GM23338 (cell line): ENCODE results near the gene WDR37. TPM values are rescaled to one million over a fixed set of nuclear protein-coding genes. Genes with fewer than 3 reads are reported as not detected.

Experiments
- ATAC-seq: fragments of 200-7000 bp; cut with Tn5 transposase; 3 replicates; pipeline ENCODE4 v1.9.1; 2020
- DNase-seq: peaks from one replicate; pipeline ENCODE4 v3.0.0-alpha.2; 2015; ENCODE audit warnings: low spot score
- H2AFZ ChIP-seq: fragments of 200-600 bp; sonication (generic); 2 replicates; pipeline ENCODE4 v1.8.0; 2016; ENCODE audit warnings: antibody characterized with exemption, mild to moderate bottlenecking, moderate library complexity
- H3F3A ChIP-seq: fragments of 200-600 bp; sonication (generic); replicated peaks from 2 replicates; pipeline ENCODE4 v1.8.0; 2017; ENCODE audit warnings: antibody characterized with exemption, mixed run types, low read depth
- H3K27ac ChIP-seq: fragments of 200-600 bp; sonication (generic); 2 replicates; pipeline ENCODE4 v1.6.1; 2016; ENCODE audit warnings: low read depth
- H3K27me3 ChIP-seq: fragments of 200-600 bp; sonication (generic); 2 replicates; pipeline ENCODE4 v1.8.0; 2016; ENCODE audit warnings: mild to moderate bottlenecking, mixed run types, moderate library complexity; ENCODE audit not compliant: insufficient read depth
- H3K36me3 ChIP-seq: fragments of 200-600 bp; sonication (generic); 2 replicates; pipeline ENCODE4 v1.8.0; 2016; ENCODE audit warnings: mild to moderate bottlenecking; ENCODE audit not compliant: insufficient read depth
- H3K4me1 ChIP-seq: fragments of 200-600 bp; sonication (generic); 2 replicates; pipeline ENCODE4 v1.8.0; 2016; ENCODE audit warnings: mild to moderate bottlenecking, moderate library complexity; ENCODE audit not compliant: insufficient read depth
- H3K4me2 ChIP-seq: fragments of 200-600 bp; sonication (generic); 2 replicates; pipeline ENCODE4 v1.7.1; 2017; ENCODE audit warnings: mixed run types
- H3K4me3 ChIP-seq: fragments of 200-600 bp; sonication (generic); 2 replicates; pipeline ENCODE4 v1.6.1; 2016; ENCODE audit warnings: mixed run types
- H3K79me2 ChIP-seq: fragments of 200-600 bp; sonication (generic); replicated peaks from 2 replicates; pipeline ENCODE4 v1.8.0; 2017; ENCODE audit warnings: mild to moderate bottlenecking; ENCODE audit not compliant: insufficient read depth
- H3K9me2 ChIP-seq: fragments of 200-600 bp; sonication (generic); 2 replicates; pipeline ENCODE4 v1.8.0; 2017; ENCODE audit not compliant: insufficient read depth
- H4K20me1 ChIP-seq: fragments of 200-600 bp; sonication (generic); replicated peaks from 2 replicates; pipeline ENCODE4 v1.8.0; 2017; ENCODE audit warnings: mild to moderate bottlenecking; ENCODE audit not compliant: insufficient read depth
- H3K27ac Mint-ChIP-seq: 2 replicates; pipeline ENCODE4 v1.8.0; 2020; ENCODE audit warnings: inconsistent platforms, mild to moderate bottlenecking, moderate library complexity, mixed read lengths
- H3K27me3 Mint-ChIP-seq: 3 replicates; pipeline ENCODE4 v1.8.0; 2022; ENCODE audit warnings: low read depth, mild to moderate bottlenecking, moderate library complexity, mixed read lengths, inconsistent platforms; ENCODE audit not compliant: insufficient read depth, poor library complexity
- H3K36me3 Mint-ChIP-seq: 3 replicates; pipeline ENCODE4 v1.8.0; 2021; ENCODE audit warnings: low read depth, mild to moderate bottlenecking, inconsistent platforms, moderate library complexity, mixed read lengths
- H3K4me1 Mint-ChIP-seq: 3 replicates; pipeline ENCODE4 v1.8.0; 2020; ENCODE audit warnings: mild to moderate bottlenecking, inconsistent platforms, mixed read lengths
- H3K4me3 Mint-ChIP-seq: 3 replicates; pipeline ENCODE4 v1.8.0; 2021; ENCODE audit warnings: moderate library complexity, mild to moderate bottlenecking, inconsistent platforms, mixed read lengths
- H3K9me3 Mint-ChIP-seq: 3 replicates; pipeline ENCODE4 v1.8.0; 2020; ENCODE audit warnings: moderate library complexity, mild to moderate bottlenecking, inconsistent platforms, mixed read lengths
- CREB1 ChIP-seq: fragments of 250-450 bp; sonication (Bioruptor Pico); IDR thresholded peaks from 2 replicates; pipeline ENCODE4 v1.5.0; 2020; ENCODE audit warnings: low read depth, mild to moderate bottlenecking, moderate library complexity
- CTCF ChIP-seq, 2 experiments: fragments of 200-600 bp in 1 of 2; sonication (generic) in 1 of 2; conservative IDR thresholded peaks; 2 replicates each; pipeline versions ENCODE4 v1.5.1 to v1.6.1; 2016 to 2017; ENCODE audit warnings: antibody characterized with exemption in 2 of 2, low read depth in 2 of 2, mild to moderate bottlenecking in 2 of 2, moderate library complexity in 1 of 2
- ETS1 ChIP-seq: IDR thresholded peaks from 2 replicates; pipeline ENCODE4 v1.6.1; 2016; ENCODE audit warnings: antibody characterized with exemption
- EZH2 ChIP-seq: fragments of 200-600 bp; sonication (generic); IDR thresholded peaks from one replicate; pipeline ENCODE4 v1.8.0; 2017; ENCODE audit warnings: antibody characterized with exemption, mild to moderate bottlenecking, low read depth; ENCODE audit not compliant: unreplicated experiment
- EZH2phosphoT487 ChIP-seq: fragments of 200-600 bp; sonication (generic); IDR thresholded peaks from one replicate; pipeline ENCODE4 v1.8.1; 2018; ENCODE audit warnings: antibody characterized with exemption; ENCODE audit not compliant: unreplicated experiment
- JUNB ChIP-seq: IDR thresholded peaks from one replicate; pipeline ENCODE4 v1.6.1; 2016; ENCODE audit warnings: antibody characterized with exemption; ENCODE audit not compliant: unreplicated experiment
- NANOG ChIP-seq: IDR thresholded peaks from 2 replicates; pipeline ENCODE4 v1.6.1; 2016; ENCODE audit warnings: antibody characterized with exemption, borderline replicate concordance
- POLR2AphosphoS5 ChIP-seq: IDR thresholded peaks from 2 replicates; pipeline ENCODE4 v1.6.1; 2016; ENCODE audit warnings: antibody characterized with exemption, low read depth
- REST ChIP-seq: IDR thresholded peaks from one replicate; pipeline ENCODE4 v1.6.1; 2018; ENCODE audit warnings: antibody characterized with exemption; ENCODE audit not compliant: unreplicated experiment
- STAT1 ChIP-seq: IDR thresholded peaks from one replicate; pipeline ENCODE4 v1.6.1; 2016; ENCODE audit warnings: antibody characterized with exemption; ENCODE audit not compliant: unreplicated experiment
- ZNF114 ChIP-seq: fragments of 250-450 bp; sonication (Bioruptor Pico); IDR thresholded peaks from 2 replicates; pipeline ENCODE4 v1.5.0; 2020; ENCODE audit warnings: mild to moderate bottlenecking, moderate library complexity
- ZNF331 ChIP-seq: fragments of 250-450 bp; sonication (Bioruptor Pico); IDR thresholded peaks from 2 replicates; pipeline ENCODE4 v1.5.0; 2020; ENCODE audit warnings: low read depth, mild to moderate bottlenecking, moderate library complexity
- ZNF462 ChIP-seq: fragments of 250-450 bp; sonication (Bioruptor Pico); IDR thresholded peaks from 2 replicates; pipeline ENCODE4 v1.5.0; 2020; ENCODE audit warnings: mild to moderate bottlenecking, moderate library complexity
- polyA plus RNA-seq: library from polyadenylated mRNA; unstranded; fragments of >200 nt; fragmentation: Nextera tagmentation; extraction: Ambion mirVana; gene quantifications from 2 replicates; pipeline ENCODE4 v1.2.1, GENCODE V29; 2016
- total RNA-seq: library from RNA; depleted of rRNA; stranded (reverse); fragments of >200 nt; shearing (Covaris generic); gene quantifications from 2 replicates; pipeline ENCODE4 v1.2.3, GENCODE V29; 2014

Gene WDR37
- total and polyA plus RNA-seq, 2 experiments from 2014 or later: 6.0 to 10.2 TPM

- Mint-ChIP-seq H3K9me3 (no peaks in the 10 kb centered on the region), H3K4me1 (peaks cover under 1% of the 10 kb centered on the region; the same call in 2 of the 3 replicates), H3K27ac (no peak overlapping the region), H3K27me3 (peaks cover 13% of the 10 kb centered on the region), H3K4me3 (no peak overlapping the region), H3K36me3 (no peaks in the 10 kb centered on the region)
- Histone ChIP-seq H3F3A (no peaks in the 10 kb centered on the region), H3K36me3 (no peaks in the 10 kb centered on the region), H2AFZ (no peak overlapping the region), H4K20me1 (no peaks in the 10 kb centered on the region), H3K9me2 (no peaks in the 10 kb centered on the region), H3K4me3 (no peak overlapping the region), H3K4me1 (no peaks in the 10 kb centered on the region), H3K27ac (no peak overlapping the region), H3K4me2 (no peak overlapping the region), H3K27me3 (no peaks in the 10 kb centered on the region), H3K79me2 (no peaks in the 10 kb centered on the region)
- TF ChIP-seq EZH2phosphoT487 (no peak), EZH2 (no peak), ZNF462 (no peak), ETS1 (no peak), STAT1 (no peak), NANOG (no peak), CTCF (conservative IDR thresholded peaks at IDR 0.05; ENCODE audit: low read depth in 2 of 2) (no peak), ZNF114 (CRISPR knock-in tag) (no peak), POLR2AphosphoS5 (no peak), REST (no peak), ZNF331 (no peak), CREB1 (CRISPR knock-in tag) (no peak), JUNB (no peak)
- DNase-seq (no peak), ATAC-seq (no peak)
These were observed 117.8 kb downstream of the WDR37 start for GRCh38 chr10:1174022-1174421.
